ENCODE results near the gene OR2AT4.

DNA sequence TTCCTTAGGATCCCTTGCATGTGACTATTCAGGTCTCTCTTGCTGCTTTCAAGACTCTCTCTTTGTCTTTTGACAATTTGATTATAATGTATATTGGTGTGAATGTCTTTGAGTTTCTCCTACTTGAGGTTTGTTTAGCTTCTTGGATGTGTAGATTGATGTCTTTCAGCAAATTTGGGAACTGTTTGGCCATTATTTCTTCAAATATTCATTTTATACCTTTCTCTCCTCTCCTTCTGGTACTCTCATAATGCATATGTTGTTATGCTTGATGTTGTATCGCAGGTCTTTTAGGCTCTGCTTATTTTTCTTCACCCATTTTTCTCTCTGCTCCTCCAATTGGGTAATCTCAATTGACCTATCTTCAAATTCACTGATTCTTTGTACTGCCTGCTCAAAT is 44.2 kb downstream of the OR2AT4 start:
- TF ChIP-seq CTCF (IDR thresholded peaks at IDR 0.05 in 4 of 5, conservative IDR thresholded peaks at IDR 0.05 in 1 of 5), result no peak
- no peak for TF ChIP-seq POLR2A (IDR thresholded peaks at IDR 0.05)
